Activated B cell treated with CpG ODN at 0.5 μM for 24 hours (primary cell): ENCODE measurements around the gene ELP4. TPM values are rescaled to one million over a fixed set of nuclear protein-coding genes. Genes with fewer than 3 reads are reported as not detected.

Source experiments
- ATAC-seq: fragments of 200-7000 bp; cut with Tn5 transposase; one replicate; pipeline ENCODE4 v1.10.0; 2021; ENCODE audit warnings: low read depth, mild to moderate bottlenecking, moderate library complexity
- CTCF ChIA-PET: fragments of 350-600 bp; sonication (Branson Sonifier 250); formaldehyde crosslinking; loops from one replicate; lab custom pipeline; 2021; ENCODE audit warnings: antibody characterized with exemption; lab: Charles Lee
- POLR2A ChIA-PET: fragments of 350-600 bp; sonication (Branson Sonifier 250); formaldehyde crosslinking; loops from one replicate; lab custom pipeline; 2021; ENCODE audit warnings: antibody characterized with exemption; lab: Charles Lee
- DNase-seq: peaks from one replicate; pipeline ENCODE4 v3.0.0; 2022
- H3K27ac Mint-ChIP-seq: one replicate; pipeline ENCODE4 v1.8.0; 2020; ENCODE audit warnings: mixed read lengths
- H3K27me3 Mint-ChIP-seq: one replicate; pipeline ENCODE4 v1.8.0; 2021; ENCODE audit warnings: mixed read lengths
- H3K36me3 Mint-ChIP-seq: one replicate; pipeline ENCODE4 v1.8.0; 2021; ENCODE audit warnings: low read depth, mixed read lengths
- H3K4me1 Mint-ChIP-seq: one replicate; pipeline ENCODE4 v1.8.0; 2021; ENCODE audit warnings: mixed read lengths
- H3K4me3 Mint-ChIP-seq: one replicate; pipeline ENCODE4 v1.8.0; 2020; ENCODE audit warnings: mild to moderate bottlenecking, mixed read lengths
- H3K9me3 Mint-ChIP-seq: one replicate; pipeline ENCODE4 v1.8.0; 2020; ENCODE audit warnings: mixed read lengths
- intact Hi-C: fragments of 100-400 bp; cut with micrococcal nuclease; formaldehyde crosslinking; loops from one replicate; pipeline ENCODE4 v1.15.1; 2024
- total RNA-seq: library from RNA; stranded (reverse); gene quantifications from 2 replicates; pipeline ENCODE4 v1.2.3, GENCODE V29; 2022
- TF ChIP-seq, protein P1 (sequence below): fragments of 200-600 bp; IDR thresholded peaks from one replicate; pipeline ENCODE4 v1.8.0; 2022; ENCODE audit warnings: antibody characterized with exemption, mild to moderate bottlenecking

The ELP4 gene
- total RNA-seq, 1 donor from 2014 or later: 25.5 TPM

DNA sequence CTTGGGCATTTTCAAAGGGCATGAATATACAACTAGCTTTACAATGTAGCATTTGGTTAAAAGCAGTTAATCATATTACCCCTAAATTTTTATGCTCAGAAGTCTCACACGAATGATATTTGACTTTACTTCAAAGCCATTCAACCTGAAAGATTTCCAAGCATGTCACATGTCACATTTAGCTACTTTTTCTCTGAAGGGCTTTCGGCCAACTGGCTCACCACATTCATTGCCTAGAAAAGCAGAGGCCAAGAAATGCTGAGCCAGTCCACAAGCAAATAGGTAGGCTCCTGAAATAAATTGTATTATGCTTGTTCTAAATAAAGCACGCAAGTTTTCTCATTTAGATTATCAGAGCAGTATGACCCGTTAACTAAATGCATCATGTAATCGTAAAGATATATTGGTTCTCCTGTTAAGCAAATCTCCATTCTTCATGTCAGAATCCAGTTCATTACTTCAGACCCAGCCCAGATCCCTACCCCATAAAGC lies 271.0 kb downstream of the ELP4 start:
- ChIA-PET CTCF (no interaction called here), POLR2A (no interaction called here)
- no peak overlapping the region for H3K4me3 Mint-ChIP-seq
- H3K4me1 Mint-ChIP-seq: no peaks in the 10 kb centered on the region
- intact Hi-C loops: no loop called here
- no peak for ATAC-seq
- peaks cover 3% of the 10 kb centered on the region for H3K9me3 Mint-ChIP-seq
- no peaks in the 10 kb centered on the region for H3K27me3 Mint-ChIP-seq
- TF ChIP-seq, protein P1, sequence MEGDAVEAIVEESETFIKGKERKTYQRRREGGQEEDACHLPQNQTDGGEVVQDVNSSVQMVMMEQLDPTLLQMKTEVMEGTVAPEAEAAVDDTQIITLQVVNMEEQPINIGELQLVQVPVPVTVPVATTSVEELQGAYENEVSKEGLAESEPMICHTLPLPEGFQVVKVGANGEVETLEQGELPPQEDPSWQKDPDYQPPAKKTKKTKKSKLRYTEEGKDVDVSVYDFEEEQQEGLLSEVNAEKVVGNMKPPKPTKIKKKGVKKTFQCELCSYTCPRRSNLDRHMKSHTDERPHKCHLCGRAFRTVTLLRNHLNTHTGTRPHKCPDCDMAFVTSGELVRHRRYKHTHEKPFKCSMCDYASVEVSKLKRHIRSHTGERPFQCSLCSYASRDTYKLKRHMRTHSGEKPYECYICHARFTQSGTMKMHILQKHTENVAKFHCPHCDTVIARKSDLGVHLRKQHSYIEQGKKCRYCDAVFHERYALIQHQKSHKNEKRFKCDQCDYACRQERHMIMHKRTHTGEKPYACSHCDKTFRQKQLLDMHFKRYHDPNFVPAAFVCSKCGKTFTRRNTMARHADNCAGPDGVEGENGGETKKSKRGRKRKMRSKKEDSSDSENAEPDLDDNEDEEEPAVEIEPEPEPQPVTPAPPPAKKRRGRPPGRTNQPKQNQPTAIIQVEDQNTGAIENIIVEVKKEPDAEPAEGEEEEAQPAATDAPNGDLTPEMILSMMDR: no peak
- peaks cover 28% of the 10 kb centered on the region for H3K36me3 Mint-ChIP-seq
- H3K27ac Mint-ChIP-seq: no peak overlapping the region
- DNase-seq: no peak

DNA sequence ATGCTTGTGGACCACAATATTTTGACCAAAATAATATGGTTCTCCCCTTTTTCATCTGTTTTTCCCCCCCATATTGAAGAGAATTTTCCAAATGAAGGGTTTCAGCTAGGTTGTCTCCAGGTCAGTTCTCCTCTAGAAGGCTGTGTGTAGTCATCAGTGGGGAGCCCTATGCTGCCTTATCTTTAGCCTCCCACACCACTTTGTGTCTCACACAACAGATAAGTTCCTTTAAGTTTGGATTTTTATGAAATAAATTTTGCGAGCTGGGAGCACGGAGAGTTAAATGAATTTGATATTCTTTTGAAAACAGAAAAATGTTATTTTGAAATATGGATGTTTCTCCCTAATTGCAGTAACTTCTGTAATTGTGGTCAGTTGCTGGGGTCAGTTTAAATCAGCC lies 272.7 kb downstream of the ELP4 start:
- no peak overlapping the region for H3K27ac Mint-ChIP-seq
- TF ChIP-seq, protein P1: no peak
- ChIA-PET POLR2A (no interaction called here), CTCF (no interaction called here)
- H3K4me3 Mint-ChIP-seq: no peak overlapping the region
- peaks cover 3% of the 10 kb centered on the region for H3K9me3 Mint-ChIP-seq
- H3K36me3 Mint-ChIP-seq: peaks cover 23% of the 10 kb centered on the region
- ATAC-seq (no peak), DNase-seq (no peak)
- no peaks in the 10 kb centered on the region for H3K27me3 Mint-ChIP-seq
- H3K4me1 Mint-ChIP-seq: no peaks in the 10 kb centered on the region
- intact Hi-C loops: no loop called here

DNA sequence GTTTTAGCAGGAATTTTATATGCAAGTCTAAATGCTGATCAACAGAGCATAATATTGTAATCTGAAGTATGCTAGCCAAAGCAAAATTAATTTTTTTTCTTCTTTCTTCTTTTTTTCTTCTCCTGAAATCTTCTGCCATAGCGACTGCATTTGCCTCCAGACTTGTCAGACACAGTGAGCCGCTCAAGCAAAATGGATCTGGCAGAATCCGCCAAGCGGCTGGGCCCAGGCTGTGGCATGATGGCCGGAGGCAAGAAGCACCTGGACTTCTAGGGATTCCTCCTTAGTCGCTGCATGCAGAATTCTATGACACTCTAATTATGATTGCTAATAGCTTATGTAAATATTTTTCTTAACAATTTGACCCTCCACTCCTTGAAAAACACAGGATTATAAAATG lies 273.7 kb downstream of the ELP4 start:
- H3K36me3 Mint-ChIP-seq: peaks cover 17% of the 10 kb centered on the region
- TF ChIP-seq, protein P1: no peak
- ChIA-PET CTCF (no interaction called here), POLR2A (no interaction called here)
- H3K4me3 Mint-ChIP-seq: no peak overlapping the region
- no peaks in the 10 kb centered on the region for H3K4me1 Mint-ChIP-seq
- ATAC-seq (no peak), DNase-seq (no peak)
- H3K9me3 Mint-ChIP-seq: no peaks in the 10 kb centered on the region
- intact Hi-C loops: no loop called here
- no peaks in the 10 kb centered on the region for H3K27me3 Mint-ChIP-seq
- no peak overlapping the region for H3K27ac Mint-ChIP-seq

DNA sequence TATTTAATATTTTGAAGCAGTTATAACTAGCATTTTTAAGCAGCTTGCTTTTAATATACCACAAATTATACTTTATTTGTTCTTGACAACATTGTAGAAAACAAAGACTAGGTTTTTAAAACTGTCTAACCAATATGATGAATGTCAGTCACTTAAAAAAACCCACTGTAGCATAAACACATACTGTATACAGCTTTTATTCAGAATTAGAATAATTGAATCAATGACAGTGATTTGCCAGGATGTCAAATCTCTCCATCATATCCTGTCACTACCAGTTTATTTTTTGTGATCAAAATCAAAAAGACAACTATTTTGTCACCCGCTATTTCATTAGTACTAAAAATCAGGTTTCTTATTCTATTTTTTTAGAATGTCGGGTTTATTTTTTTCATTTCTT lies 275.0 kb downstream of the ELP4 start:
- TF ChIP-seq, protein P1: no peak
- Mint-ChIP-seq H3K4me3 (no peak overlapping the region), H3K36me3 (peaks cover 15% of the 10 kb centered on the region), H3K27me3 (no peaks in the 10 kb centered on the region), H3K4me1 (no peaks in the 10 kb centered on the region), H3K27ac (no peak overlapping the region), H3K9me3 (no peaks in the 10 kb centered on the region)
- ATAC-seq: no peak
- no peak for DNase-seq
- POLR2A ChIA-PET: no interaction called here
- intact Hi-C loops: no loop called here
- CTCF ChIA-PET: no interaction called here

DNA sequence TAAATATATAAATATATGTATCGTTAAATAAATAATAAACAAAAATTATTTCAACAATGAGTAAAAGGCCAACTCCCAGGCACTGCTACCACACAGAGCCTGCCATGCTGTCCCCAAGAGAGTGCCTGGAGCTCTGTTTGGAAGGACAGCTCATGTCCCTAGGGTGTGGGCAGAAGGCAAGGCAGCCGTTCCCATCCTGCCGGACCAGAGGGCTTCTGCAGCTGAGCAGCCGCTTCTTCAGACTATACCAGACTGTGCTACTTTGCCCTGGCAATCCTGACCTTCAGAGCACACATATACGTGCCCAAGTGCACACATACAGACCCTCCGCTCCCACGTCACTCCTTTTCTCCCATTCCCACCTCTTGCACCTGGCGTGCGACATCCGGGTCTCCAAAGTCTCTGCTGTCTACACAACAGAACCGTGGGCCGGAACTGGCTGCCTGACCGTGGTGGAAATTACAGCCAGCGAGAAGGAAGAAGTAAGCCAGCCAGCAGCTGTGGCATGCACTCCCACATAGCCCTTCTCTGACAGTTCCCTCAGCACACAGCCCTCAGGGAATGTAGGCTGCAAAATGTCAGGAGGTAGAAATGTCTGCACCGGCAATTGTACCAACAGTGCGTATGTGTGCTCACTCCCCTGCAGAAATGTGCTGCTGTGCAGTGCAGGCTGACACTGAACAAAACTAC lies 277.6 kb downstream of the ELP4 start:
- TF ChIP-seq, protein P1: no peak
- ATAC-seq (no peak), DNase-seq (no peak)
- Mint-ChIP-seq H3K27ac (no peak overlapping the region), H3K27me3 (no peaks in the 10 kb centered on the region), H3K4me3 (no peak overlapping the region), H3K9me3 (no peaks in the 10 kb centered on the region), H3K36me3 (peaks cover 8% of the 10 kb centered on the region), H3K4me1 (no peaks in the 10 kb centered on the region)
- ChIA-PET POLR2A (no interaction called here), CTCF (no interaction called here)
- intact Hi-C loops: no loop called here
